Body of pancreas (tissue), 4 donors: Measurements from ENCODE around the gene FBP2. TPM values are rescaled to one million over a fixed set of nuclear protein-coding genes. Genes with fewer than 3 reads are reported as not detected.

Source experiments
- ATAC-seq: fragments of 150-250 bp; one replicate; pipeline ENCODE4 v1.9.1; 2016
- DNase-seq, 4 donors: peaks; one replicate each; pipeline ENCODE4 v3.0.0-alpha.2; 2019
- H3K27ac ChIP-seq, 4 donors: fragments of 200-600 bp; sonication (generic); 1 replicate in 3 of 4; 2 replicates in 1 of 4; pipeline versions ENCODE4 v1.5.1 to v1.6.1; 2016 to 2019; ENCODE audit warnings: mild to moderate bottlenecking in 1 of 4, mixed read lengths in 1 of 4, moderate library complexity in 1 of 4
- H3K27me3 ChIP-seq, 2 donors: fragments of 200-600 bp; sonication (generic); one replicate each; pipeline ENCODE4 v1.6.0; 2016; ENCODE audit warnings: mild to moderate bottlenecking in 1 of 2
- H3K36me3 ChIP-seq, 2 donors: fragments of 200-600 bp; sonication (generic); replicated peaks in 1 of 2; 2 replicates each; pipeline ENCODE4 v1.5.1; 2016; ENCODE audit warnings: low read depth in 2 of 2; ENCODE audit not compliant: insufficient read depth in 1 of 2
- H3K4me1 ChIP-seq: fragments of 200-600 bp; sonication (generic); one replicate; pipeline ENCODE4 v1.6.0; 2016
- H3K4me3 ChIP-seq, 2 donors: fragments of 200-600 bp; sonication (generic); 1 replicate in 1 of 2; 2 replicates in 1 of 2; pipeline ENCODE4 v1.5.1; 2016 to 2019
- H3K9me3 ChIP-seq, 3 donors: fragments of 200-600 bp; sonication (generic); 1 replicate in 2 of 3; 2 replicates in 1 of 3; pipeline ENCODE4 v1.5.1; 2016
- CTCF ChIP-seq, 7 experiments: fragments of 450-650 bp in 4 of 7; fragments of 200-600 bp in 3 of 7; sonication (generic) in 3 of 7; IDR thresholded peaks; one replicate each; pipeline ENCODE4 v1.5.1; 2016 to 2019; ENCODE audit warnings: antibody characterized with exemption in 7 of 7
- POLR2A ChIP-seq, 3 donors: fragments of 450-650 bp; IDR thresholded peaks; one replicate each; pipeline ENCODE4 v1.6.1; 2016; ENCODE audit warnings: antibody characterized with exemption in 3 of 3, mild to moderate bottlenecking in 2 of 3
- WGBS, 2 donors: methylation state at CpG; one replicate each; pipeline ENCODE4 v1.1.5; 2017; 5-methylcytosine and 5-hydroxymethylcytosine counted together
- intact Hi-C: fragments of 100-400 bp; cut with DNase I; formaldehyde crosslinking; loops from one replicate; pipeline ENCODE4 v1.15.1; 2023
- total RNA-seq, 2 donors: library from RNA; depleted of rRNA; stranded (reverse); fragments of >200 nt; gene quantifications; one replicate each; pipeline ENCODE4 v1.1.0, GENCODE V29; 2016

The FBP2 gene
- total RNA-seq, 2 donors from 2014 or later: 0.66 to 3.1 TPM

GRCh38 chr9:94534901-94535300 lies 58.7 kb downstream of the FBP2 start:
- no peak overlapping the region for H3K27ac ChIP-seq
- TF ChIP-seq CTCF (IDR thresholded peaks at IDR 0.05) (no peak), POLR2A (IDR thresholded peaks at IDR 0.05) (no peak)
- no peaks in the 10 kb centered on the region for H3K36me3 ChIP-seq
- DNase-seq: no peak
- 93 to 98% methylated on average over 4 of the region's 4 CpGs for WGBS, 2 donors
- H3K4me3 ChIP-seq: no peak overlapping the region
- H3K27me3 ChIP-seq: no peaks in the 10 kb centered on the region
- H3K4me1 ChIP-seq: peaks cover 7% of the 10 kb centered on the region
- no peaks in the 10 kb centered on the region for H3K9me3 ChIP-seq
- ATAC-seq: no peak
- intact Hi-C loops: no loop called here

GRCh38 chr9:94533601-94534000 lies 60.0 kb downstream of the FBP2 start:
- H3K4me3 ChIP-seq: no peak overlapping the region
- peaks cover 7% of the 10 kb centered on the region for H3K4me1 ChIP-seq
- H3K27me3 ChIP-seq: no peaks in the 10 kb centered on the region
- WGBS, 2 donors: 88 to 89% methylated on average over 10 of the region's 10 CpGs
- no peaks in the 10 kb centered on the region for H3K9me3 ChIP-seq
- intact Hi-C loops: no loop called here
- ATAC-seq (no peak), DNase-seq (no peak)
- no peak overlapping the region for H3K27ac ChIP-seq
- TF ChIP-seq CTCF (IDR thresholded peaks at IDR 0.05) (no peak), POLR2A (IDR thresholded peaks at IDR 0.05) (no peak)
- H3K36me3 ChIP-seq: no peaks in the 10 kb centered on the region

DNA sequence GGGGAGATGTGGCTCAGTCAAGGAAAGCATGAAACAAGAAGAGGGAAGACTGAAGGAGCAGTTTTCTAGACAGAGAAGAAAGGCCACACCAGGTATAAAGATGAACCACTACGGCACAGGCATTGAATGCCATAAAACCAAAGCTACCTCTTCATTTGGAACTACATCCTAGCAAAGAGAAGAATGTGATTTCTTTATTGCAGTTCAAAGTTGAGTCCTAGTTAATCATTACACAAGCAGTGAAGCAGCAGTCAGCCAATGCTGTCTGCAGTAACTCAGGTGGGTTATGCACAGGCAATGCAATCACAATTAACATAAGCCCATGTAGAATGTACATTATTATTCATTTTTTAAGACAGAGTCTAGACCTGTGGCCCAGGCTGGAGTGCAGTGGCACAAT lies 60.5 kb downstream of the FBP2 start:
- no peak for TF ChIP-seq POLR2A (IDR thresholded peaks at IDR 0.05)
- no peak for TF ChIP-seq CTCF (IDR thresholded peaks at IDR 0.05)
- no peaks in the 10 kb centered on the region for H3K36me3 ChIP-seq
- WGBS, 2 donors: 27 to 48% methylated on average over 1 of the region's 1 CpG
- H3K27ac ChIP-seq: no peak overlapping the region
- H3K27me3 ChIP-seq: no peaks in the 10 kb centered on the region
- H3K9me3 ChIP-seq: no peaks in the 10 kb centered on the region
- no peak overlapping the region for H3K4me3 ChIP-seq
- intact Hi-C loops: no loop called here
- no peak for ATAC-seq
- peaks cover 7% of the 10 kb centered on the region for H3K4me1 ChIP-seq
- DNase-seq: no peak

GRCh38 chr9:94528886-94529285 lies 64.7 kb downstream of the FBP2 start:
- intact Hi-C loops: no loop called here
- Histone ChIP-seq H3K36me3 (no peaks in the 10 kb centered on the region), H3K4me1 (peaks cover 7% of the 10 kb centered on the region), H3K27me3 (no peaks in the 10 kb centered on the region), H3K4me3 (no peak overlapping the region), H3K9me3 (no peaks in the 10 kb centered on the region), H3K27ac (no peak overlapping the region)
- no peak for ATAC-seq
- no peak for DNase-seq
- WGBS, 2 donors: 94 to 95% methylated on average over 4 of the region's 4 CpGs
- TF ChIP-seq CTCF (IDR thresholded peaks at IDR 0.05): no peak

DNA sequence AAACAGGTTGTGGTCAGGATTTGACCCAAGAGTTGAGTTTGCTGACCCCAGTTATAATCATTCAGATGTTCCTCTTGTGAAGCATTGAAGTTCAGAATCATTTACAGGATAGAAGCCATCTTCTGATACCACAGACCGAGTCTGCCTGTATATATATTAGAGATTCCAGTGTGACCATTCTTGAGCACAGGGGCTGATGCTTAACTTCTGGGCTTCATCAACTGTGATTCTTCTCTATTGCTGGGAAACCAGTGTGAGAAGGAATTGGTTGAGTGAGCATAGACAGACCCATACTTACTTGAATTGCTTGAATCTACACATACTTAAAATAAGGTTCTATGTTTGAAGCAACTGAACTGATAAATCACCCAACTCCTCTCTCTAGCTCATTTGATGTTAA lies 66.7 kb downstream of the FBP2 start:
- ATAC-seq (no peak), DNase-seq (no peak)
- TF ChIP-seq CTCF (IDR thresholded peaks at IDR 0.05) (no peak), POLR2A (IDR thresholded peaks at IDR 0.05) (no peak)
- Histone ChIP-seq H3K4me3 (no peak overlapping the region), H3K27me3 (no peaks in the 10 kb centered on the region), H3K36me3 (no peaks in the 10 kb centered on the region), H3K9me3 (no peaks in the 10 kb centered on the region), H3K27ac (no peak overlapping the region), H3K4me1 (no peaks in the 10 kb centered on the region)
- intact Hi-C loops: no loop called here
- WGBS, 2 donors: 69 to 82% methylated on average over 1 of the region's 1 CpG
